ENCODE measurements around the gene COQ2. TPM values are rescaled to one million over a fixed set of nuclear protein-coding genes. Genes with fewer than 3 reads are reported as not detected.
A peak's percentile ranks its signal among the peaks of the same experiment; 100 is the strongest.

The COQ2 gene
- total RNA-seq, 1 donor from 2014 or later, result 22.5 TPM

DNA sequence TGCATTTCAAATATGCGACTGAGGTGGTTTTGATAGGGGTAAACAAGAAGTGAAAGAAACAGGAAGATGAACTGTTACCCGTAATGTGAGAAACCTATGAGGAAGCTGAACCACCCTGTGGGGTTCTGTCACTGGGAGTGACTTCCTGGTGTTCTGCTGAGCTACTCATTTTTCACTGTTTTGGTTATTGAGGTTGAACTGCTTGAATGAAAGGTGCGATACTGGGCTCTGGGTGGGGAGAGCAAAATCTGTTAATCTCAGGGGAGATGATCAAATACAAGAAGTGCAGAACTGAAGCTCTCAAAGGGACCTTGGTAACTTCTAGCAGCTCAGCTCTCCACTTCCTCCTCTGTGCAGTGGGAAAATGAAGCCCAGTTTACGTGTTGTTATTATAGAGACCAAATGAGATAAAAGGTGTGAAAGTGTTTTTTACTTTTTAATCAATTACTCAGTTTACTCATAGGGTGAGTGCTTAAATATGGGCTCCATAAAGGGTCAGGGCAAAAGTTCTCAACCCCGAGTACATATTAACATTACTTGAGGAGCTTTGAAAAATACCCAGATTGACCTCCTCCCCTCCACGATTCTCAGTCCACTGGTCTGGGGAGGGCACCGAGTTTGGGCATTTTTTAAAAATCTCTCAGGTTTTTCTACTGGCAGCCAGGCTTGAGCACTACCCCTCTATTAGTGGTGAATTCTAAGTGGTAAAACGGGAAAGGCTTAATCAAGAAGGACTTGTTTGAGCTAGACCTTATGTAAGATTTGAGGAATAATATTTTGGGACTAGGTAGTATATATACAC, 66.7 kb downstream of the COQ2 start:
- peak overlapping the region; percentile 91 for H3K27ac Mint-ChIP-seq
- peak; percentile 73 for DNase-seq (ENCODE audit: low spot score)
- H3K27me3 Mint-ChIP-seq (ENCODE audit: insufficient read depth), result peaks cover 2% of the 10 kb centered on the region
- H3K4me3 Mint-ChIP-seq, result peak overlapping the region; percentile 66
- H3K4me1 Mint-ChIP-seq (ENCODE audit: low read depth), result peaks cover 81% of the 10 kb centered on the region
- intact Hi-C loops (cut with micrococcal nuclease), result loop anchor here (1.0 to 10.0 kb wide), 8 partner anchors 35 to 1723 kb away; partner anchors contain the start of genes ENOPH1, HELQ, HNRNPD and HNRNPDL
- peaks cover 3% of the 10 kb centered on the region for H3K9me3 Mint-ChIP-seq
- peaks cover 16% of the 10 kb centered on the region for H3K36me3 Mint-ChIP-seq (ENCODE audit: low read depth)

DNA sequence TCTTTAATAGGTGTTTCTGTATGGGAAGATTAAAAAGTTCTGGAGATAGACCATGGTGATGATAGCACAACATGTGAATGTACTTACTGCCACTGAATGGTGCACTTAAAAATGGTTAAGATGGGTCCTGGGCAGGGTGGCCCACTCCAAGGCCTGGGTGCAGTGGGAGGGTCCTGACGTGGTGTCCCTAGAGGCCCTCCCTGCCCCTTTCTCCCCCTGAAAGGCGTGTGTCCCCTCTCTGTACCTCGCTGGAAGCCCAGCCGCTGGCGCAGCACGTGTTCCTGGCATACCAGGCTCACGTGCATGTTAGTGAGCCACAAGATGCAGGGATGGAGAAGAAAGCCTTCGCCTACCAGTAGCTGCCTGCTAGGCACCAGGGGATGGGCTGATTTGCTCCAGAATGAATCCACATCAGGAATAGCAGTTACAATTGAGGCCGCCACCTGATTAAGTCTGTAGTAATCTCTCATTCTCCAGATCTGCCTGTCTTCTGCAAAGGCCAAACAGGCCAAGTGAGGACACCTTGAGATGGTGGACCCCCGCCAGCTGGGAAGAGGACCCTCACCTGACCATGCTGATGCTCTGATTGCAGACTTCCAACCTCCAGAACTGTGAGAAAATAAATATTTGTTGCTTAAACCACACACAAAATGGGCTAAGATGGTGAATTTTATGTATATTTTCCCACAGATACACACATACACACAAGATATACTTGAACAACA, 67.5 kb downstream of the COQ2 start:
- peaks cover 15% of the 10 kb centered on the region for H3K36me3 Mint-ChIP-seq (ENCODE audit: low read depth)

DNA sequence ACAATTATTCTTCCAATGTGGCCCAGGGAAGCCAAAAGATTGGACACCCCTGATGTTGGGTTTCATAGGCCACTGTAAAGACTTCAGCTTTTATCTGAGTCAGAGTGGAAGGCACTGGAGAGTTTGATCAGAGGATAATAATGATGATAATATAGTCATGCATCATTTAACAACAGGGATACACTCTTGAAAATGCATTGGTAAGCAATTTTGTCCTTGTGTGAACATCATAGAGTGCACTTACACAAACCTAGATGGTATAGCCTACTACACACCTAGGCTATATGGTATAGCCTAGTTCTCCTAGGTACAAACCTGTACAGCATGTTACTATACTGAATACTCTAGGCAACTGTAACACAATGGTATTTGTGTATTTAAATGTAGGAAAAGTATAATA, 70.5 kb downstream of the COQ2 start:
- H3K4me1 Mint-ChIP-seq (ENCODE audit: low read depth), result peaks cover 93% of the 10 kb centered on the region
- intact Hi-C loops (cut with micrococcal nuclease), result loop anchor here (10.0 kb wide), 2 partner anchors 779 to 1719 kb away; partner anchors contain the start of genes ENOPH1 and HNRNPDL
- no peak overlapping the region for H3K27ac Mint-ChIP-seq
- H3K4me3 Mint-ChIP-seq, result no peak overlapping the region
- peaks cover 15% of the 10 kb centered on the region for H3K36me3 Mint-ChIP-seq (ENCODE audit: low read depth)
- no peak for DNase-seq (ENCODE audit: low spot score)
- H3K9me3 Mint-ChIP-seq, result peaks cover 4% of the 10 kb centered on the region
- H3K27me3 Mint-ChIP-seq (ENCODE audit: insufficient read depth), result peaks cover 3% of the 10 kb centered on the region

More for the DNA sequence above, 67.5 kb downstream of the COQ2 start:
- Mint-ChIP-seq H3K4me3 (peak overlapping the region; percentile 66), H3K27me3 (ENCODE audit: insufficient read depth) (peaks cover 2% of the 10 kb centered on the region), H3K4me1 (ENCODE audit: low read depth) (peaks cover 89% of the 10 kb centered on the region), H3K27ac (peak overlapping the region; percentile 84), H3K9me3 (peaks cover 3% of the 10 kb centered on the region)
- no peak for DNase-seq (ENCODE audit: low spot score)
- intact Hi-C loops (cut with micrococcal nuclease), result loop anchor here (1.0 to 10.0 kb wide), 8 partner anchors 36 to 1722 kb away; partner anchors contain the start of genes ENOPH1, HELQ, HNRNPD and HNRNPDL

Other genes with a start within 250 kb of the COQ2 start
- gene COPS4, start 249.6 kb downstream of the COQ2 start, total RNA-seq, result 35.8 and 38.8 TPM in 2 replicates
- 35.5 and 41.9 TPM in 2 replicates for gene PLAC8, start 170.1 kb downstream of the COQ2 start, total RNA-seq
- 23.1 and 24.1 TPM in 2 replicates for gene HPSE, start 50.0 kb upstream of the COQ2 start, total RNA-seq
- 8.8 and 9.7 TPM in 2 replicates for gene HELQ, start 171.0 kb upstream of the COQ2 start, total RNA-seq
- 76.8 and 80.3 TPM in 2 replicates for gene MRPS18C, start 171.3 kb upstream of the COQ2 start, total RNA-seq
- gene ABRAXAS1, start 200.3 kb upstream of the COQ2 start, total RNA-seq, result 11.0 and 11.3 TPM in 2 replicates

All from activated T-helper 1 cell treated with anti-CD3 and anti-CD28 coated beads, Interleukin-12 subunit alpha, Interleukin-12 subunit beta, Interleukin-2, Interleukin-4 antibody, amounts not matched to agents 30 ng/mL and 10 ng/mL and 1 ng/mL, durations not matched to agents 14 hours and 24 hours and 36 hours (primary cell).